Progenitor cell of endocrine pancreas (in vitro differentiated cells): ENCODE data around the gene EPDR1. TPM values are rescaled to one million over a fixed set of nuclear protein-coding genes. Genes with fewer than 3 reads are reported as not detected.

Source experiments
- DNase-seq: peaks from one replicate; pipeline ENCODE4 v3.0.0; 2021; ENCODE audit warnings: low spot score; ENCODE audit not compliant: unreplicated experiment
- H3K27ac Mint-ChIP-seq: 2 replicates; pipeline ENCODE4 v1.8.0; 2021; ENCODE audit warnings: mild to moderate bottlenecking, moderate library complexity, mixed read lengths
- H3K27me3 Mint-ChIP-seq: 2 replicates; pipeline ENCODE4 v1.8.0; 2021; ENCODE audit warnings: mixed read lengths
- H3K36me3 Mint-ChIP-seq: 2 replicates; pipeline ENCODE4 v1.8.0; 2022; ENCODE audit warnings: mixed read lengths; ENCODE audit not compliant: insufficient read depth
- H3K4me1 Mint-ChIP-seq: 2 replicates; pipeline ENCODE4 v1.8.0; 2021; ENCODE audit warnings: low read depth, mixed read lengths
- H3K4me3 Mint-ChIP-seq: 2 replicates; pipeline ENCODE4 v1.8.0; 2021; ENCODE audit warnings: low read depth, mild to moderate bottlenecking, moderate library complexity, mixed read lengths
- H3K9me3 Mint-ChIP-seq: 2 replicates; pipeline ENCODE4 v1.8.0; 2021; ENCODE audit warnings: low read depth, mixed read lengths
- CTCF ChIP-seq: fragments of 200-600 bp; sonication (generic); IDR thresholded peaks from one replicate; pipeline ENCODE4 v1.5.0; 2021; ENCODE audit warnings: antibody characterized with exemption, mild to moderate bottlenecking; ENCODE audit not compliant: unreplicated experiment
- total RNA-seq: library from RNA; stranded (reverse); gene quantifications from 2 replicates; pipeline ENCODE4 v1.2.1, GENCODE V29; 2021

Gene EPDR1
- total RNA-seq, 1 donor from 2014 or later: 1.8 TPM

- TF ChIP-seq CTCF: no peak
- Mint-ChIP-seq H3K4me3 (peak overlapping the region; percentile 67), H3K27ac (no peak overlapping the region), H3K4me1 (peaks cover 6% of the 10 kb centered on the region), H3K27me3 (peaks cover 84% of the 10 kb centered on the region), H3K36me3 (no peaks in the 10 kb centered on the region), H3K9me3 (no peaks in the 10 kb centered on the region)
- no peak for DNase-seq
Observed at GRCh38 chr7:37916017-37916672, 4.3 kb upstream of the EPDR1 start.

- Mint-ChIP-seq H3K27me3 (peaks cover 91% of the 10 kb centered on the region), H3K36me3 (no peaks in the 10 kb centered on the region), H3K4me3 (peak within 1 kb of the TSS; percentile 67), H3K4me1 (peaks cover 6% of the 10 kb centered on the region), H3K27ac (no peak within 1 kb of the TSS), H3K9me3 (no peaks in the 10 kb centered on the region)
- TF ChIP-seq CTCF: peak; percentile 75
- DNase-seq: peak; percentile 27
Observed at GRCh38 chr7:37916673-37917660, 3.5 kb upstream of the EPDR1 start, which contains the start of gene SFRP4. TSS of gene SFRP4 (minus strand) at chr7:37916817. CDS start at chr7:37916537, 280 bp downstream.

GRCh38 chr7:37918526-37918925 is 1.9 kb upstream of the EPDR1 start:
- Mint-ChIP-seq H3K27ac (no peak overlapping the region), H3K27me3 (peaks cover 92% of the 10 kb centered on the region), H3K4me1 (peaks cover 6% of the 10 kb centered on the region), H3K4me3 (no peak overlapping the region), H3K9me3 (no peaks in the 10 kb centered on the region), H3K36me3 (no peaks in the 10 kb centered on the region)
- no peak for TF ChIP-seq CTCF
- DNase-seq: no peak

GRCh38 chr7:37920849-37921805 is 687 bp downstream of the EPDR1 start:
- H3K9me3 Mint-ChIP-seq: peaks cover 6% of the 10 kb centered on the region
- peak; percentile 34 for TF ChIP-seq CTCF
- peak; percentile 23 for DNase-seq
- H3K36me3 Mint-ChIP-seq: peaks cover under 1% of the 10 kb centered on the region
- peak overlapping the region; percentile 76 for H3K4me3 Mint-ChIP-seq
- H3K27ac Mint-ChIP-seq: no peak overlapping the region
- H3K4me1 Mint-ChIP-seq: peaks cover 6% of the 10 kb centered on the region
- H3K27me3 Mint-ChIP-seq: peaks cover 68% of the 10 kb centered on the region
